Measurements from ENCODE around the gene HDGFL2.

GRCh38 chr19:4548238-4548584 lies 76.1 kb downstream of the HDGFL2 start:
- TF ChIP-seq YY1 (IDR thresholded peaks at IDR 0.05) (no peak), SP1 (IDR thresholded peaks at IDR 0.05) (no peak), CTCF (IDR thresholded peaks at IDR 0.05; ENCODE audit: low read depth, low read length, missing input control) (no peak), ZBTB33 (IDR thresholded peaks at IDR 0.05) (no peak), MAX (IDR thresholded peaks at IDR 0.05) (no peak)

Data from liver (tissue), 3 donors.